HEK293 (cell line): ENCODE results near the gene HRAS.

Experiments used
- GLI2 ChIP-seq: fragments of 450-650 bp; formaldehyde crosslinking; IDR thresholded peaks from 2 replicates; pipeline ENCODE4; 2017; ENCODE audit warnings: missing biosample characterization, missing genetic modification characterization, low read depth, borderline replicate concordance
- GLIS2 ChIP-seq: fragments of 450-650 bp; formaldehyde crosslinking; IDR thresholded peaks from 2 replicates; pipeline ENCODE4 v1.5.1; 2016; ENCODE audit warnings: missing biosample characterization, missing genetic modification characterization
- KLF1 ChIP-seq: fragments of 450-650 bp; formaldehyde crosslinking; IDR thresholded peaks from 2 replicates; pipeline ENCODE4 v1.5.1; 2016; ENCODE audit warnings: missing biosample characterization, missing genetic modification characterization
- KLF16 ChIP-seq: fragments of 450-650 bp; formaldehyde crosslinking; IDR thresholded peaks from 2 replicates; pipeline ENCODE4 v1.5.1; 2017; ENCODE audit warnings: missing biosample characterization, missing genetic modification characterization
- KLF8 ChIP-seq: fragments of 450-650 bp; formaldehyde crosslinking; IDR thresholded peaks from 2 replicates; pipeline ENCODE4 v1.5.1; 2016; ENCODE audit warnings: missing biosample characterization, missing genetic modification characterization
- SP3 ChIP-seq: fragments of 450-650 bp; formaldehyde crosslinking; IDR thresholded peaks from 2 replicates; pipeline ENCODE4 v1.5.1; 2016; ENCODE audit warnings: missing biosample characterization, missing genetic modification characterization
- WT1 ChIP-seq: fragments of 450-650 bp; formaldehyde crosslinking; IDR thresholded peaks from 2 replicates; pipeline ENCODE4 v1.5.1; 2016; ENCODE audit warnings: missing biosample characterization, missing genetic modification characterization
- ZBTB20 ChIP-seq: fragments of 450-650 bp; formaldehyde crosslinking; IDR thresholded peaks from 2 replicates; pipeline ENCODE4 v1.5.1; 2016; ENCODE audit warnings: missing biosample characterization, missing genetic modification characterization
- ZBTB48 ChIP-seq: fragments of 450-650 bp; formaldehyde crosslinking; IDR thresholded peaks from 2 replicates; pipeline ENCODE4 v1.5.1; 2016; ENCODE audit warnings: missing biosample characterization, missing genetic modification characterization
- ZBTB7A ChIP-seq: fragments of 450-650 bp; formaldehyde crosslinking; IDR thresholded peaks from 2 replicates; pipeline ENCODE4 v1.5.1; 2016; ENCODE audit warnings: low read depth, missing biosample characterization, missing genetic modification characterization
- ZEB2 ChIP-seq: fragments of 450-650 bp; formaldehyde crosslinking; IDR thresholded peaks from 2 replicates; pipeline ENCODE4 v1.5.1; 2016; ENCODE audit warnings: missing biosample characterization, missing genetic modification characterization
- ZFHX2 ChIP-seq: fragments of 450-650 bp; formaldehyde crosslinking; conservative IDR thresholded peaks from 2 replicates; pipeline ENCODE4 v1.5.1; 2016; ENCODE audit warnings: missing biosample characterization, missing genetic modification characterization
- ZNF221 ChIP-seq: fragments of 450-650 bp; formaldehyde crosslinking; IDR thresholded peaks from 2 replicates; pipeline ENCODE4 v1.5.1; 2017; ENCODE audit warnings: missing biosample characterization, missing genetic modification characterization, borderline replicate concordance
- ZNF292 ChIP-seq: fragments of 450-650 bp; formaldehyde crosslinking; IDR thresholded peaks from 2 replicates; pipeline ENCODE4 v1.5.1; 2016; ENCODE audit warnings: low read depth, missing biosample characterization, missing genetic modification characterization, borderline replicate concordance
- ZNF335 ChIP-seq: fragments of 450-650 bp; formaldehyde crosslinking; conservative IDR thresholded peaks from 2 replicates; pipeline ENCODE4 v1.5.1; 2016; ENCODE audit warnings: missing biosample characterization, missing genetic modification characterization
- ZNF510 ChIP-seq: fragments of 450-650 bp; formaldehyde crosslinking; IDR thresholded peaks from 2 replicates; pipeline ENCODE4 v1.5.1; 2018; ENCODE audit warnings: mild to moderate bottlenecking, missing genetic modification characterization, missing biosample characterization; ENCODE audit not compliant: insufficient replicate concordance
- ZNF561 ChIP-seq: fragments of 450-650 bp; IDR thresholded peaks from 2 replicates; pipeline ENCODE4 v1.5.1; 2018; ENCODE audit warnings: missing biosample characterization, missing genetic modification characterization, borderline replicate concordance
- ZNF660 ChIP-seq: fragments of 450-650 bp; IDR thresholded peaks from 2 replicates; pipeline ENCODE4 v1.5.1; 2018; ENCODE audit warnings: missing biosample characterization, mild to moderate bottlenecking, missing genetic modification characterization
- ZNF664 ChIP-seq: fragments of 450-650 bp; formaldehyde crosslinking; IDR thresholded peaks from 2 replicates; pipeline ENCODE4 v1.5.1; 2016; ENCODE audit warnings: missing biosample characterization, missing genetic modification characterization
- TF ChIP-seq, protein P1 (sequence below): fragments of 450-650 bp; formaldehyde crosslinking; IDR thresholded peaks from 2 replicates; pipeline ENCODE4 v1.5.1; 2016; ENCODE audit warnings: missing biosample characterization, missing genetic modification characterization
- TF ChIP-seq, protein P2 (sequence below): fragments of 450-650 bp; formaldehyde crosslinking; IDR thresholded peaks from 2 replicates; pipeline ENCODE4 v1.5.1; 2016; ENCODE audit warnings: missing biosample characterization, missing genetic modification characterization
- TF ChIP-seq, protein P3 (sequence below): fragments of 450-650 bp; formaldehyde crosslinking; IDR thresholded peaks from 2 replicates; pipeline ENCODE4 v1.5.1; 2016; ENCODE audit warnings: missing biosample characterization, missing genetic modification characterization
- TF ChIP-seq, protein P4 (sequence below): sonication (generic); formaldehyde crosslinking; IDR thresholded peaks from 2 replicates; pipeline ENCODE4 v1.8.1; 2022; ENCODE audit warnings: mild to moderate bottlenecking, moderate library complexity, missing genetic modification reagents
- TF ChIP-seq, protein P5 (sequence below): fragments of 450-650 bp; formaldehyde crosslinking; conservative IDR thresholded peaks from 2 replicates; pipeline ENCODE4 v1.5.1; 2016; ENCODE audit warnings: low read depth, missing biosample characterization, missing genetic modification characterization

Gene HRAS

DNA sequence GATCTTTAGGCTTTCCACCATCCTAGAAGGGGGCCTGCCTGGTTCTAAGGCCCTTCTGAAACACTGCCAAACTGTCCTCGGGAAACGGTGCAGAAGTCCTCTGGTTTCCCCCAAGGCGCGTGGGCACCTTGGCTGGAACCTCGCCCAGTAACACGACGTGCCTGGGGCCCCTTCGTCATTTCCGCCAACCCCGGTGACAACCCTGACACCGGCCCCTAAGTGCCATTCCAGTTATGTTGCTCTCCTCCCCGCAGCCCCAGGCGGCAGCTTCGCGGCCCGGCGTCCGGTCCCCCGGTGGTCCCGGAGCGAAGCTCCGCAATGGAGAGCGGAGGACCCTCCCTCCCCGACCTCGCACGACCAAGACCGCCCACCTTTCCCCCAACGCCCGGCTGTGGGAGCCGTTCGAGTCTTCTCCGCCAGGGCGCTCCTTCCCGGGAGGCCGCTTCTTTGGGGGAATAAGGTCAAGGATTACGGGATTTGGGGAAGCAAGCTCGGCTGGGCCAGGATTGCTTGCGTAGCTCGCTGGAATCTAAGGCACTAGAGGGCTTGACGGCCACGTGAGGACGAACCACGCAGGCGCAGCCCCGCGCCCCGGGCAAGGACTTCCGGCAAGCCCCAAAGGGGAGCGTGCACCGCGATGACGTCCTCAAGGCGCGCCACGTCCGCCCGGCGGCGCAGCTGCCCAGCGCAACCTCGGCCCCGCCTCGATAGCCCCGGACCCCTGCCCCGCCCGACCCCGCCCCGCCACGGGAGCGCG, 29.0 kb downstream of the HRAS start (continued):
- TF ChIP-seq GLI2 (tag by site-specific recombination) (no peak), KLF8 (tag by site-specific recombination) (peak; percentile 83; the same call in 1 of the 2 replicates), KLF1 (tag by site-specific recombination) (no peak), ZBTB48 (tag by site-specific recombination) (peak; percentile 91), ZNF221 (tag by site-specific recombination) (no peak), ZNF510 (no peak), ZNF664 (tag by site-specific recombination) (no peak), SP3 (tag by site-specific recombination) (peak; percentile 59; the same call in 1 of the 2 replicates), ZFHX2 (tag by site-specific recombination) (peak; percentile 51), ZNF335 (tag by site-specific recombination) (peak; percentile 83), ZNF660 (tag by site-specific recombination) (0 out of 2 replicates have a peak, but pooled peaks have one; percentile 22), ZNF561 (tag by site-specific recombination) (peak; percentile 31; the same call in 1 of the 2 replicates), GLIS2 (tag by site-specific recombination) (peak; percentile 57), ZBTB7A (tag by site-specific recombination) (0 out of 2 replicates have a peak, but pooled peaks have one; percentile 46), ZBTB20 (tag by site-specific recombination) (peak; percentile 82), ZNF292 (tag by site-specific recombination) (no peak), ZEB2 (peak; percentile 71), WT1 (tag by site-specific recombination) (peak; percentile 29; the same call in 1 of the 2 replicates), KLF16 (peak; percentile 53)
- TF ChIP-seq, protein P1, sequence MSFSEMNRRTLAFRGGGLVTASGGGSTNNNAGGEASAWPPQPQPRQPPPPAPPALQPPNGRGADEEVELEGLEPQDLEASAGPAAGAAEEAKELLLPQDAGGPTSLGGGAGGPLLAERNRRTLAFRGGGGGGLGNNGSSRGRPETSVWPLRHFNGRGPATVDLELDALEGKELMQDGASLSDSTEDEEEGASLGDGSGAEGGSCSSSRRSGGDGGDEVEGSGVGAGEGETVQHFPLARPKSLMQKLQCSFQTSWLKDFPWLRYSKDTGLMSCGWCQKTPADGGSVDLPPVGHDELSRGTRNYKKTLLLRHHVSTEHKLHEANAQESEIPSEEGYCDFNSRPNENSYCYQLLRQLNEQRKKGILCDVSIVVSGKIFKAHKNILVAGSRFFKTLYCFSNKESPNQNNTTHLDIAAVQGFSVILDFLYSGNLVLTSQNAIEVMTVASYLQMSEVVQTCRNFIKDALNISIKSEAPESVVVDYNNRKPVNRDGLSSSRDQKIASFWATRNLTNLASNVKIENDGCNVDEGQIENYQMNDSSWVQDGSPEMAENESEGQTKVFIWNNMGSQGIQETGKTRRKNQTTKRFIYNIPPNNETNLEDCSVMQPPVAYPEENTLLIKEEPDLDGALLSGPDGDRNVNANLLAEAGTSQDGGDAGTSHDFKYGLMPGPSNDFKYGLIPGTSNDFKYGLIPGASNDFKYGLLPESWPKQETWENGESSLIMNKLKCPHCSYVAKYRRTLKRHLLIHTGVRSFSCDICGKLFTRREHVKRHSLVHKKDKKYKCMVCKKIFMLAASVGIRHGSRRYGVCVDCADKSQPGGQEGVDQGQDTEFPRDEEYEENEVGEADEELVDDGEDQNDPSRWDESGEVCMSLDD (tag by site-specific recombination) = peak; percentile 45
- TF ChIP-seq, protein P2, sequence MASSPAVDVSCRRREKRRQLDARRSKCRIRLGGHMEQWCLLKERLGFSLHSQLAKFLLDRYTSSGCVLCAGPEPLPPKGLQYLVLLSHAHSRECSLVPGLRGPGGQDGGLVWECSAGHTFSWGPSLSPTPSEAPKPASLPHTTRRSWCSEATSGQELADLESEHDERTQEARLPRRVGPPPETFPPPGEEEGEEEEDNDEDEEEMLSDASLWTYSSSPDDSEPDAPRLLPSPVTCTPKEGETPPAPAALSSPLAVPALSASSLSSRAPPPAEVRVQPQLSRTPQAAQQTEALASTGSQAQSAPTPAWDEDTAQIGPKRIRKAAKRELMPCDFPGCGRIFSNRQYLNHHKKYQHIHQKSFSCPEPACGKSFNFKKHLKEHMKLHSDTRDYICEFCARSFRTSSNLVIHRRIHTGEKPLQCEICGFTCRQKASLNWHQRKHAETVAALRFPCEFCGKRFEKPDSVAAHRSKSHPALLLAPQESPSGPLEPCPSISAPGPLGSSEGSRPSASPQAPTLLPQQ (tag by site-specific recombination) = 0 out of 2 replicates have a peak, but pooled peaks have one; percentile 18
- TF ChIP-seq, protein P3, sequence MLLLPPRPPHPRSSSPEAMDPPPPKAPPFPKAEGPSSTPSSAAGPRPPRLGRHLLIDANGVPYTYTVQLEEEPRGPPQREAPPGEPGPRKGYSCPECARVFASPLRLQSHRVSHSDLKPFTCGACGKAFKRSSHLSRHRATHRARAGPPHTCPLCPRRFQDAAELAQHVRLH = peak; percentile 89
- TF ChIP-seq, protein P4, sequence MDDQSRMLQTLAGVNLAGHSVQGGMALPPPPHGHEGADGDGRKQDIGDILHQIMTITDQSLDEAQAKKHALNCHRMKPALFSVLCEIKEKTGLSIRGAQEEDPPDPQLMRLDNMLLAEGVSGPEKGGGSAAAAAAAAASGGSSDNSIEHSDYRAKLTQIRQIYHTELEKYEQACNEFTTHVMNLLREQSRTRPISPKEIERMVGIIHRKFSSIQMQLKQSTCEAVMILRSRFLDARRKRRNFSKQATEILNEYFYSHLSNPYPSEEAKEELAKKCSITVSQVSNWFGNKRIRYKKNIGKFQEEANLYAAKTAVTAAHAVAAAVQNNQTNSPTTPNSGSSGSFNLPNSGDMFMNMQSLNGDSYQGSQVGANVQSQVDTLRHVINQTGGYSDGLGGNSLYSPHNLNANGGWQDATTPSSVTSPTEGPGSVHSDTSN (CRISPR knock-in tag) = 0 out of 2 replicates have a peak, but pooled peaks have one; percentile 31
- TF ChIP-seq, protein P5, sequence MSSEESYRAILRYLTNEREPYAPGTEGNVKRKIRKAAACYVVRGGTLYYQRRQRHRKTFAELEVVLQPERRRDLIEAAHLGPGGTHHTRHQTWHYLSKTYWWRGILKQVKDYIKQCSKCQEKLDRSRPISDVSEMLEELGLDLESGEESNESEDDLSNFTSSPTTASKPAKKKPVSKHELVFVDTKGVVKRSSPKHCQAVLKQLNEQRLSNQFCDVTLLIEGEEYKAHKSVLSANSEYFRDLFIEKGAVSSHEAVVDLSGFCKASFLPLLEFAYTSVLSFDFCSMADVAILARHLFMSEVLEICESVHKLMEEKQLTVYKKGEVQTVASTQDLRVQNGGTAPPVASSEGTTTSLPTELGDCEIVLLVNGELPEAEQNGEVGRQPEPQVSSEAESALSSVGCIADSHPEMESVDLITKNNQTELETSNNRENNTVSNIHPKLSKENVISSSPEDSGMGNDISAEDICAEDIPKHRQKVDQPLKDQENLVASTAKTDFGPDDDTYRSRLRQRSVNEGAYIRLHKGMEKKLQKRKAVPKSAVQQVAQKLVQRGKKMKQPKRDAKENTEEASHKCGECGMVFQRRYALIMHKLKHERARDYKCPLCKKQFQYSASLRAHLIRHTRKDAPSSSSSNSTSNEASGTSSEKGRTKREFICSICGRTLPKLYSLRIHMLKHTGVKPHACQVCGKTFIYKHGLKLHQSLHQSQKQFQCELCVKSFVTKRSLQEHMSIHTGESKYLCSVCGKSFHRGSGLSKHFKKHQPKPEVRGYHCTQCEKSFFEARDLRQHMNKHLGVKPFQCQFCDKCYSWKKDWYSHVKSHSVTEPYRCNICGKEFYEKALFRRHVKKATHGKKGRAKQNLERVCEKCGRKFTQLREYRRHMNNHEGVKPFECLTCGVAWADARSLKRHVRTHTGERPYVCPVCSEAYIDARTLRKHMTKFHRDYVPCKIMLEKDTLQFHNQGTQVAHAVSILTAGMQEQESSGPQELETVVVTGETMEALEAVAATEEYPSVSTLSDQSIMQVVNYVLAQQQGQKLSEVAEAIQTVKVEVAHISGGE (tag by site-specific recombination) = peak; percentile 70
